ENCODE data around the gene PHACTR4.
"Not testable (repeated sequence)": the region's sequence is repeated elsewhere in the genome, so short reads cannot be mapped to it uniquely, and the experiment has no call there.

The PHACTR4 gene

GRCh38 chr1:28525002-28525642 lies 155.6 kb downstream of the PHACTR4 start:
- not testable (repeated sequence) for DNase-seq (ENCODE audit: low read depth)

- DNase-seq (ENCODE audit: low read depth) = peak; percentile 66
These were observed 157.3 kb downstream of the PHACTR4 start for GRCh38 chr1:28526886-28527285.

GRCh38 chr1:28530456-28530855 lies 160.9 kb downstream of the PHACTR4 start:
- DNase-seq (ENCODE audit: low read depth) = no peak

- no peak for DNase-seq (ENCODE audit: low read depth)
These were observed 165.1 kb downstream of the PHACTR4 start for GRCh38 chr1:28534671-28535070.

GRCh38 chr1:28535180-28535579 lies 165.6 kb downstream of the PHACTR4 start:
- no peak for DNase-seq (ENCODE audit: low read depth)

- DNase-seq (ENCODE audit: low read depth) = no peak
These were observed 168.1 kb downstream of the PHACTR4 start for GRCh38 chr1:28537457-28538199.

GRCh38 chr1:28538286-28538685 lies 168.7 kb downstream of the PHACTR4 start:
- DNase-seq (ENCODE audit: low read depth) = no peak

GRCh38 chr1:28540651-28541050 lies 171.1 kb downstream of the PHACTR4 start:
- DNase-seq (ENCODE audit: low read depth) = no peak

- not testable (repeated sequence) for DNase-seq (ENCODE audit: low read depth)
These were observed 172.0 kb downstream of the PHACTR4 start for GRCh38 chr1:28541414-28542015.

GRCh38 chr1:28545246-28545628 lies 175.7 kb downstream of the PHACTR4 start:
- DNase-seq (ENCODE audit: low read depth) = no peak

- DNase-seq (ENCODE audit: low read depth) = peak; percentile 6
These were observed 178.8 kb downstream of the PHACTR4 start for GRCh38 chr1:28548318-28548717.

All from EH (cell line).